Measurements from ENCODE around the gene OTUB2. TPM values are rescaled to one million over a fixed set of nuclear protein-coding genes. Genes with fewer than 3 reads are reported as not detected.
"Not testable (repeated sequence)": the region's sequence is repeated elsewhere in the genome, so short reads cannot be mapped to it uniquely, and the experiment has no call there.

OTUB2 gene
- total RNA-seq, 1 donor from 2014 or later, result 1.9 TPM

DNA sequence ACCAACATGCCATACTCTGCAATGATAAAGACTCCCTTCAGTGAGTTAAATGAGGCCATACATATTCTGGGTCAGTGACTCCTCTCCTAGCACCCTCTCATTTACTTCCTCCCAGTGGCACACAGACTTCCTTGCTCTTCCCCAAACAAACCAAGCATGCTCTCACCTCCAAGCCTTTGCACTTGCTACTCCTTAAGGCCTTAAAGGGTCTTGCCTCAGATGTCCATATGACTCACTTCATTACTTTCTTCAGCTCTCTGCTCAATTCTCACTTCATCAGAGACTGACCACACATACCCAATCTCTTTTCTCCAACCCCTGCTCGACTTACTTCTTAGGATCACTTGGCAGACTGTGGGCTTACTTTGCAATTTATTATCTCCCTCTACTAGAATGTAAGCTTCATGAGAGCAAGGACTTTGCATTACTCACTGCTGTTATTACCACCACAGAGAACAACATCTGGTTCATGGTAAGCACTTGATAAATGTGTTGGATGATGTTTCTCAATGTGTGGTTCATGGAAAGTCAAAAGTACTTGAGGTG, 32.1 kb downstream of the OTUB2 start:
- Mint-ChIP-seq H3K4me3 (ENCODE audit: unreplicated experiment) (no peak overlapping the region), H3K4me1 (ENCODE audit: low read depth) (peaks cover 12% of the 10 kb centered on the region), H3K9me3 (ENCODE audit: low read depth) (no peaks in the 10 kb centered on the region), H3K27ac (ENCODE audit: unreplicated experiment) (no peak overlapping the region), H3K27me3 (ENCODE audit: low read depth) (no peaks in the 10 kb centered on the region), H3K36me3 (ENCODE audit: low read depth) (peaks cover 54% of the 10 kb centered on the region)
- DNase-seq (ENCODE audit: low spot score), result no peak
- TF ChIP-seq, protein P1, sequence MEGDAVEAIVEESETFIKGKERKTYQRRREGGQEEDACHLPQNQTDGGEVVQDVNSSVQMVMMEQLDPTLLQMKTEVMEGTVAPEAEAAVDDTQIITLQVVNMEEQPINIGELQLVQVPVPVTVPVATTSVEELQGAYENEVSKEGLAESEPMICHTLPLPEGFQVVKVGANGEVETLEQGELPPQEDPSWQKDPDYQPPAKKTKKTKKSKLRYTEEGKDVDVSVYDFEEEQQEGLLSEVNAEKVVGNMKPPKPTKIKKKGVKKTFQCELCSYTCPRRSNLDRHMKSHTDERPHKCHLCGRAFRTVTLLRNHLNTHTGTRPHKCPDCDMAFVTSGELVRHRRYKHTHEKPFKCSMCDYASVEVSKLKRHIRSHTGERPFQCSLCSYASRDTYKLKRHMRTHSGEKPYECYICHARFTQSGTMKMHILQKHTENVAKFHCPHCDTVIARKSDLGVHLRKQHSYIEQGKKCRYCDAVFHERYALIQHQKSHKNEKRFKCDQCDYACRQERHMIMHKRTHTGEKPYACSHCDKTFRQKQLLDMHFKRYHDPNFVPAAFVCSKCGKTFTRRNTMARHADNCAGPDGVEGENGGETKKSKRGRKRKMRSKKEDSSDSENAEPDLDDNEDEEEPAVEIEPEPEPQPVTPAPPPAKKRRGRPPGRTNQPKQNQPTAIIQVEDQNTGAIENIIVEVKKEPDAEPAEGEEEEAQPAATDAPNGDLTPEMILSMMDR (IDR thresholded peaks at IDR 0.05), result no peak

DNA sequence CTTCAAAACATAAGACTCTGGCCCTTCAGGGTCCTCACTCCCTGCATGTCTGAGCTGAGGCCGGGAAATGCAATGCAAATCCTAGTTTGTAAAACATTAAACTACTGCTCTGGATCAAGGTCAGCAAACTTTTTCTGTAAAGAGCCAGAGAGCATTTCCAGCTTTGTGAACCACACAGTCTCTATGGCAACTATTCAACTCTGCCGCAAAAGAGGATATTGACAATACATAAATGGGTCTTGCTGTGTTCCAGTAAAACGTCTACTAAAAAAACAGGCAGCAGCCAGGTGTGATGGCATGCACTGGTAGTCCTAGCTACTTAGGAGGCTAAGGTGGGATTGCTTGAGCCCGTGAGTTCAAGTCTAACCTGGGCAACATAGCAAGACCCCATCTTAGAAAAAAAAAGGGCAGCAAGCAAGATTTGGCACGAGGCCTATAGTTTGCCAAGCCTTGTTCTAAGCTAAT, 32.6 kb downstream of the OTUB2 start:
- TF ChIP-seq, protein P1 (IDR thresholded peaks at IDR 0.05), result no peak
- no peaks in the 10 kb centered on the region for H3K27me3 Mint-ChIP-seq (ENCODE audit: low read depth)
- peaks cover 15% of the 10 kb centered on the region for H3K4me1 Mint-ChIP-seq (ENCODE audit: low read depth)
- no peak overlapping the region for H3K4me3 Mint-ChIP-seq (ENCODE audit: unreplicated experiment)
- peaks cover 54% of the 10 kb centered on the region for H3K36me3 Mint-ChIP-seq (ENCODE audit: low read depth)
- H3K27ac Mint-ChIP-seq (ENCODE audit: unreplicated experiment), result no peak overlapping the region
- H3K9me3 Mint-ChIP-seq (ENCODE audit: low read depth), result no peaks in the 10 kb centered on the region
- DNase-seq (ENCODE audit: low spot score), result no peak

DNA sequence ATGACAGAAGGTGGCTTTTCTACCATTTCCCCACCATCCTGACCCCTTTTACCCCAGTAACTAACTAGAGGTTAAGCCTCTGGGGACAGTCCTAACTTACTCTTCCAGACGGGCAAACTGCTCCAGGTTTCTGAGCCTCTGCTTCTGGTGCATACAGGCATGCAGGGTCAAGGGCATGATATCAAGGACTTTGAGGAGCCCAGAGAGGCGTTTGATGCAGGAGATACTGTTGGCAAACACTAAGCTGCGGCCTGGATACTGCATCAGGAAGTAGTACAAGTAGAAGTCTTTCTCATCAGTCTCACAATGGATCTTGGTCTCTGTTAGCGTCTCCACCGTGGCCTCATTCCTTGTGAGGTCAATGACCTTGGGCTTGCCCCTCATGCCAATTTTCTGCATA, 33.9 kb downstream of the OTUB2 start:
- Mint-ChIP-seq H3K27ac (ENCODE audit: unreplicated experiment) (no peak overlapping the region), H3K4me1 (ENCODE audit: low read depth) (peaks cover 21% of the 10 kb centered on the region), H3K27me3 (ENCODE audit: low read depth) (no peaks in the 10 kb centered on the region), H3K4me3 (ENCODE audit: unreplicated experiment) (no peak overlapping the region), H3K9me3 (ENCODE audit: low read depth) (no peaks in the 10 kb centered on the region), H3K36me3 (ENCODE audit: low read depth) (peaks cover 45% of the 10 kb centered on the region)
- DNase-seq (ENCODE audit: low spot score), result no peak
- TF ChIP-seq, protein P1 (IDR thresholded peaks at IDR 0.05), result no peak

DNA sequence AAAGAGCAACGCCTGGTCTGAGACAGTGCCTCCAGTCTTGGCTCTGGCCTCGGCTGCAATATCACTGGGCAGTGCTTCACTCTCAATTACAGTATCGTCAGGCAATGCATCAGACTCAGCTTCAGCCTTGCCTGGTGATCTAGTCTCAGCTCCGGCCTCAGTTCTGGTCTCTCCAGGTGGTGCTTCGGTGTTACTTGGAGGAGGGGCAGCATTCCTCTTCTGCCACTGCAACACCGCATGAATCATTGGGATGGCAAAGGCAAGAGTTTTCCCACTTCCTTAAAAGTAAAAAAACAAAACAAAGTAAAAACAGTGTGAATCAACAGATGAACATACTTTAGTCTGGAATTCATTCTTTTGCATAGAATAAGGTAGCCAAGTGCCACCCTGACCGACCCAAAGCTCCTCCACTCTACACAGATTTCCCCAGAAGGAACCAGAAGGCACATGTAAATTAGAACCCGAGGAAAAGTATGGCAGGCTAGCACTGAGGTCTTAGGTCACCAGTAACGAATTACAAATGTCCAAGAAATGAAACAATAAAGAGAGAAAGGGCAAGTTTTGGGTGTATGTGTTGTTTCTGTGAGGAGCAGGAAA, 36.3 kb downstream of the OTUB2 start:
- H3K27me3 Mint-ChIP-seq (ENCODE audit: low read depth), result no peaks in the 10 kb centered on the region
- H3K36me3 Mint-ChIP-seq (ENCODE audit: low read depth), result peaks cover 29% of the 10 kb centered on the region
- peak overlapping the region; percentile 91 for H3K27ac Mint-ChIP-seq (ENCODE audit: unreplicated experiment)
- TF ChIP-seq, protein P1 (IDR thresholded peaks at IDR 0.05), result no peak
- DNase-seq (ENCODE audit: low spot score), result no peak
- no peak overlapping the region for H3K4me3 Mint-ChIP-seq (ENCODE audit: unreplicated experiment)
- H3K4me1 Mint-ChIP-seq (ENCODE audit: low read depth), result peaks cover 45% of the 10 kb centered on the region
- H3K9me3 Mint-ChIP-seq (ENCODE audit: low read depth), result peaks cover 2% of the 10 kb centered on the region

DNA sequence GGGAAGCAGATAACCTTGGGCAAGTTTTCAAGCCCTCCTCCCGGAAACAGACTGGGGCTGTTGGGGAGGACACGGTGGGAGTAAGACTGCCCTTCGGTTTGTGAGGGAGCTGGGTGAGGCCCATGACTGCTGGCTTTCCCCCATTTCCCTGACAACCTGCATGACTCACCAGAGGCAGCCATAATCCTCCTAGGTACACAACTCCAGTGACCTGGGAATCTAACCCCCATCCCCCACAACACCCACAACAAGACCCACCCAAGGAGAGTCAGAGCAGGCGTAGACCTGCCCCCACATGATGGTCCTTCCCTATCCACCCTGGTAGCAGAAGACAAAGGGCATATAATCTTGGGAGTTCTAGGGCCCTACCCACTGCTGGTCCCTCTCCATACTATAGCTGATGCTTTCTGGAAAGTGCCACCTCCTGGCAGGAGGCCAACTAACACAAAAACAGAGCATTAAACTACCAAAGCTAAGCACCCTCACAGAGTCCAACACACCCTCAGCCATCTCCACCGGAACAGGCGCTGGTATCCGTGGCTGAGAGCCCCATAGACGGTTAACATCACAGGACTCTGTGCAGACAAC, 40.0 kb downstream of the OTUB2 start:
- Mint-ChIP-seq H3K27ac (ENCODE audit: unreplicated experiment) (peak overlapping the region; percentile 1), H3K4me1 (ENCODE audit: low read depth) (peaks cover 53% of the 10 kb centered on the region), H3K36me3 (ENCODE audit: low read depth) (peaks cover 17% of the 10 kb centered on the region), H3K27me3 (ENCODE audit: low read depth) (no peaks in the 10 kb centered on the region), H3K9me3 (ENCODE audit: low read depth) (peaks cover 26% of the 10 kb centered on the region), H3K4me3 (ENCODE audit: unreplicated experiment) (no peak overlapping the region)
- TF ChIP-seq, protein P1 (IDR thresholded peaks at IDR 0.05), result no peak
- no peak for DNase-seq (ENCODE audit: low spot score)

DNA sequence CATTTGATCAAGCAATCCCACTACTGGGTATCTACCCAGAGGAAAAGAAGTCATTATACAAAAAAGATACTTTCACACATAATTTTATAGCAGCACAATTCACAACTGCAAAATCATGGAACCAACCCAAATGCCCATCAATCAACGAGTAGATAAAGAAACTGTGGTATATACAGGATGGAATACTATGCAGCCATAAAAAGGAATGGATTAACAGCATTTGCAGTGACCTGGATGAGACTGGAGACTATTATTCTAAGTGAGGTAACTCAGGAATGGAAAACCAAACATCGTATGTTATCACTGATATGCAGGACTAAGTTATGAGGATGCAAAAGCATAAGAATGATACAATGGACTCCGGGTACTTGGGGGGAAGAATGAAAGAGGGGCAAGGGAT, 45.9 kb downstream of the OTUB2 start:
- Mint-ChIP-seq H3K4me1 (ENCODE audit: low read depth) (peaks cover 22% of the 10 kb centered on the region), H3K36me3 (ENCODE audit: low read depth) (peaks cover 23% of the 10 kb centered on the region), H3K9me3 (ENCODE audit: low read depth) (peaks cover 46% of the 10 kb centered on the region)
- not testable (repeated sequence) for H3K27ac Mint-ChIP-seq (ENCODE audit: unreplicated experiment); DNase-seq (ENCODE audit: low spot score); H3K4me3 Mint-ChIP-seq (ENCODE audit: unreplicated experiment); H3K27me3 Mint-ChIP-seq (ENCODE audit: low read depth)
